ENCODE results near the gene TF. TPM values are rescaled to one million over a fixed set of nuclear protein-coding genes. Genes with fewer than 3 reads are reported as not detected.

The TF gene
- total RNA-seq, 1 experiment from 2014 or later = 0.09 TPM

- Histone ChIP-seq H4K91ac (ENCODE audit: insufficient read length, low read depth, low read length) (no peak overlapping the region), H3K79me1 (ENCODE audit: insufficient read depth, low read depth, low read length, poor library complexity, severe bottlenecking) (no peaks in the 10 kb centered on the region), H4K8ac (replicated peaks; ENCODE audit: insufficient read length, low read depth, low read length) (no peak overlapping the region), H3K56ac (ENCODE audit: insufficient read length, low read depth, low read length) (no peak overlapping the region), H2AFZ (ENCODE audit: low read length) (no peak overlapping the region), H3K4ac (ENCODE audit: low read depth, low read length) (no peak overlapping the region), H3K4me1 (ENCODE audit: insufficient read depth, low read length) (no peaks in the 10 kb centered on the region), H3K23me2 (ENCODE audit: insufficient read length, low read depth, low read length, poor library complexity, severe bottlenecking) (no peaks in the 10 kb centered on the region), H2BK120ac (ENCODE audit: low read depth, low read length, poor library complexity, severe bottlenecking) (no peak overlapping the region), H3K9me3 (ENCODE audit: control insufficient read depth, low read depth, low read length) (no peaks in the 10 kb centered on the region), H2BK12ac (ENCODE audit: insufficient read length, low read depth, low read length) (no peak overlapping the region), H4K20me1 (ENCODE audit: control insufficient read depth, insufficient read depth, insufficient read length) (no peaks in the 10 kb centered on the region), H3T11ph (ENCODE audit: low read length) (no peak overlapping the region), H3K27me3 (ENCODE audit: insufficient read depth, low read length) (no peaks in the 10 kb centered on the region), H3K23ac (ENCODE audit: insufficient read length, low read depth, low read length) (no peak overlapping the region), H2BK15ac (ENCODE audit: low read depth, low read length) (no peak overlapping the region), H2BK5ac (ENCODE audit: insufficient read length, low read length) (no peak overlapping the region), H3K4me2 (ENCODE audit: insufficient read depth, insufficient read length, low read length) (no peak overlapping the region), H3K18ac (ENCODE audit: insufficient read length, low read depth, low read length) (no peak overlapping the region), H4K5ac (ENCODE audit: insufficient read length, low read depth, low read length) (no peak overlapping the region), H3K79me2 (ENCODE audit: insufficient read depth, low read length) (no peaks in the 10 kb centered on the region), H3K14ac (ENCODE audit: insufficient read depth, low read length) (no peak overlapping the region; the same call in 1 of the 2 replicates), H3K9ac (ENCODE audit: extremely low read depth, insufficient read length, low read length) (no peak overlapping the region), H2BK20ac (ENCODE audit: low read depth, low read length, poor library complexity, severe bottlenecking) (no peak overlapping the region), H2AK5ac (ENCODE audit: insufficient read length, low read length) (no peak overlapping the region), H3K27ac (ENCODE audit: insufficient read length, low read depth, low read length) (no peak overlapping the region)
- Mint-ChIP-seq H3K36me3 (ENCODE audit: insufficient read depth in 1 of 3, low read depth in 3 of 3) (peaks cover 0 to 3% (median 1%) of the 10 kb centered on the region in 3 experiments; a peak in 1 of 7 replicates), H3K27me3 (ENCODE audit: low read depth) (no peaks in the 10 kb centered on the region), H3K4me1 (no peaks in the 10 kb centered on the region), H3K27ac (no peak overlapping the region; a peak in 2 of 7 replicates), H3K4me3 (no peak overlapping the region), H3K9me3 (no peaks in the 10 kb centered on the region)
- DNase-seq = peak; percentile 4
- no CpG with 5 or more reads among the region's 22 CpGs for WGBS (ENCODE audit: extremely low coverage, insufficient read length, low lambda C conversion rate)
- TF ChIP-seq CTCF (conservative IDR thresholded peaks at IDR 0.05) = no peak
Measured at GRCh38 chr3:133837487-133838295, 91.5 kb downstream of the TF start.

Measured in H9 (cell line).